Caco-2 (cell line): ENCODE data around the gene DLGAP5. TPM values are rescaled to one million over a fixed set of nuclear protein-coding genes. Genes with fewer than 3 reads are reported as not detected.

Source experiments
- BruUV-seq: library from RNA; stranded (reverse); fragments of 400-500 nt; replicated peaks from 2 replicates; lab custom pipeline; 2021; lab: Mats Ljungman, UMichigan
- CTCF ChIA-PET: fragments of 300-600 bp; sonication (Branson Sonifier 250); formaldehyde crosslinking; loops from one replicate; lab custom pipeline; 2022; ENCODE audit warnings: antibody characterized with exemption; lab: Charles Lee
- POLR2A ChIA-PET: fragments of 300-600 bp; sonication (Branson Sonifier 250); formaldehyde crosslinking; loops from one replicate; lab custom pipeline; 2022; ENCODE audit warnings: antibody characterized with exemption; lab: Charles Lee
- DNase-seq, 2 experiments: peaks; one replicate each; pipeline versions ENCODE4 v3.0.0 to v3.0.0-alpha.2; 2020 to 2022
- H3K27me3 ChIP-seq: replicated peaks from 2 replicates; pipeline ENCODE4 v1.6.0; 2011; ENCODE audit warnings: low read length; ENCODE audit not compliant: control insufficient read depth, insufficient read depth
- H3K36me3 ChIP-seq: 2 replicates; pipeline ENCODE4 v1.5.1; 2011; ENCODE audit warnings: low read length; ENCODE audit not compliant: control insufficient read depth, insufficient read depth
- H3K4me1 ChIP-seq: fragments of 250-450 bp; sonication (Bioruptor Pico); 2 replicates; pipeline ENCODE4 v1.5.1; 2020; ENCODE audit warnings: mild to moderate bottlenecking
- H3K4me3 ChIP-seq: 2 replicates; pipeline ENCODE4 v1.5.1; 2011; ENCODE audit warnings: low read depth, mild to moderate bottlenecking, control low read depth, low read length
- H3K9me3 ChIP-seq: fragments of 250-450 bp; sonication (Bioruptor Pico); 2 replicates; pipeline ENCODE4 v1.5.1; 2020; ENCODE audit warnings: mild to moderate bottlenecking, moderate library complexity
- H3K27ac Mint-ChIP-seq: one replicate; pipeline ENCODE4 v1.8.0; 2022; ENCODE audit warnings: mixed read lengths; ENCODE audit not compliant: unreplicated experiment
- H3K27me3 Mint-ChIP-seq: one replicate; pipeline ENCODE4 v1.8.0; 2022; ENCODE audit warnings: mixed read lengths; ENCODE audit not compliant: insufficient read depth, unreplicated experiment
- H3K36me3 Mint-ChIP-seq: one replicate; pipeline ENCODE4 v1.8.0; 2022; ENCODE audit warnings: mild to moderate bottlenecking, mixed read lengths; ENCODE audit not compliant: insufficient read depth, unreplicated experiment
- H3K4me1 Mint-ChIP-seq: one replicate; pipeline ENCODE4 v1.8.0; 2022; ENCODE audit warnings: low read depth, mixed read lengths; ENCODE audit not compliant: unreplicated experiment
- H3K4me3 Mint-ChIP-seq: one replicate; pipeline ENCODE4 v1.8.0; 2022; ENCODE audit warnings: mild to moderate bottlenecking, moderate library complexity, mixed read lengths; ENCODE audit not compliant: unreplicated experiment
- H3K9me3 Mint-ChIP-seq: one replicate; pipeline ENCODE4 v1.8.0; 2022; ENCODE audit warnings: mixed read lengths; ENCODE audit not compliant: unreplicated experiment
- intact Hi-C: fragments of 100-400 bp; cut with micrococcal nuclease; formaldehyde crosslinking; loops from one replicate; pipeline ENCODE4 v1.10.0; 2022; ENCODE audit not compliant: unreplicated experiment
- total RNA-seq: library from RNA; stranded (reverse); gene quantifications from 2 replicates; pipeline ENCODE4 v1.2.3, GENCODE V29; 2022
- TF ChIP-seq, protein P1 (sequence below), 2 experiments: fragments of 200-600 bp in 1 of 2; IDR thresholded peaks; 1 replicate in 1 of 2; 2 replicates in 1 of 2; pipeline versions ENCODE4 v1.5.1 to v1.8.0; 2011 to 2022; ENCODE audit warnings: antibody characterized with exemption in 1 of 2, control low read depth in 1 of 2, inconsistent platforms in 1 of 2, low read depth in 1 of 2, low read length in 1 of 2, mild to moderate bottlenecking in 1 of 2, moderate library complexity in 1 of 2; ENCODE audit not compliant: insufficient read depth in 1 of 2, severe bottlenecking in 1 of 2, unreplicated experiment in 1 of 2

The DLGAP5 gene
- total RNA-seq, 1 experiment from 2014 or later, result 54.1 TPM

DNA sequence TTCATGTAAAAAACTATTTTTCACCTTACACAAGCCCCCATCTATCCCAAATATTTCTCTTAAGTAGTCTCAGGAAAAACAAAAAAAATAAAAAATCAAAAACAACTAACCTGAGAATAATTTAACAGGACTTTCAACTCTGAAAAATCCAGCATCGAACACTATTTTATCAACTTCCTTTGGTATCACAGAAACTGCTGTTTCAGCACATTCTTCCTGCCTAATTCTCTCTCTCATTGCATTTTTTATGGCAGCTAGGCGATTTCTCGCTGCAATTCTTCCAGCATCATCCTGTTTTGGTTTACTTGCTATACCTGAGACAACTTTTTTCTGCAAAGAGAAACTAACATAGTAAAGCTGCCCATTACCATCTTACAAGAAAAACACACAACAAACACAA, 33.0 kb downstream of the DLGAP5 start:
- Histone ChIP-seq H3K36me3 (peaks cover 1% of the 10 kb centered on the region), H3K9me3 (no peaks in the 10 kb centered on the region), H3K27me3 (no peaks in the 10 kb centered on the region), H3K4me1 (no peaks in the 10 kb centered on the region), H3K4me3 (no peak overlapping the region)
- no peak for DNase-seq
- no peaks in the 10 kb centered on the region for H3K4me1 Mint-ChIP-seq
- H3K9me3 Mint-ChIP-seq, result no peaks in the 10 kb centered on the region
- H3K27ac Mint-ChIP-seq, result no peak overlapping the region
- ChIA-PET CTCF (no interaction called here), POLR2A (no interaction called here)
- H3K4me3 Mint-ChIP-seq, result no peak overlapping the region
- no TSS peak for BruUV-seq
- no peaks in the 10 kb centered on the region for H3K27me3 Mint-ChIP-seq
- TF ChIP-seq, protein P1, sequence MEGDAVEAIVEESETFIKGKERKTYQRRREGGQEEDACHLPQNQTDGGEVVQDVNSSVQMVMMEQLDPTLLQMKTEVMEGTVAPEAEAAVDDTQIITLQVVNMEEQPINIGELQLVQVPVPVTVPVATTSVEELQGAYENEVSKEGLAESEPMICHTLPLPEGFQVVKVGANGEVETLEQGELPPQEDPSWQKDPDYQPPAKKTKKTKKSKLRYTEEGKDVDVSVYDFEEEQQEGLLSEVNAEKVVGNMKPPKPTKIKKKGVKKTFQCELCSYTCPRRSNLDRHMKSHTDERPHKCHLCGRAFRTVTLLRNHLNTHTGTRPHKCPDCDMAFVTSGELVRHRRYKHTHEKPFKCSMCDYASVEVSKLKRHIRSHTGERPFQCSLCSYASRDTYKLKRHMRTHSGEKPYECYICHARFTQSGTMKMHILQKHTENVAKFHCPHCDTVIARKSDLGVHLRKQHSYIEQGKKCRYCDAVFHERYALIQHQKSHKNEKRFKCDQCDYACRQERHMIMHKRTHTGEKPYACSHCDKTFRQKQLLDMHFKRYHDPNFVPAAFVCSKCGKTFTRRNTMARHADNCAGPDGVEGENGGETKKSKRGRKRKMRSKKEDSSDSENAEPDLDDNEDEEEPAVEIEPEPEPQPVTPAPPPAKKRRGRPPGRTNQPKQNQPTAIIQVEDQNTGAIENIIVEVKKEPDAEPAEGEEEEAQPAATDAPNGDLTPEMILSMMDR (IDR thresholded peaks at IDR 0.05; ENCODE audit: insufficient read depth in 1 of 2, low read depth in 1 of 2, low read length in 1 of 2, severe bottlenecking in 1 of 2, unreplicated experiment in 1 of 2), result no peak
- intact Hi-C loops, result no loop called here
- peaks cover 40% of the 10 kb centered on the region for H3K36me3 Mint-ChIP-seq

DNA sequence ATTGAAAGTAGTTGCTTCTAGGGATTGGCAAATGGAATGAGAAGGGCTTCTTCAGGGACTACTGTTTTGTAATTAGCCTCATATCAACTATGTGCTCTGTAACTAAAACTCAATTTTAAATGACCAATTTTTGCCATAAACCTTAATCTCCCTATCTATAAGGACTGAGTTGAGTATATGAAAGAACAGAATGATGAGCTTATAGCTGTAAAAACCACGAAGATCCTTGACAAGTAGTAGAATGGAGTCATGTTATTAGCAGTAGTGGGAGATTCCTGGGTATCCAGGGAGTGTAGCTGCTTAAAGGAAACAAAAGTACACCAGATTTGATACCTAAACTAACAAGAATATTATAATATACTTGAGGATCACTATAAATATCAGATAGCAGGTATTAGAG, 34.3 kb downstream of the DLGAP5 start:
- H3K4me3 Mint-ChIP-seq, result no peak overlapping the region
- Histone ChIP-seq H3K36me3 (peaks cover 1% of the 10 kb centered on the region; the same call in 1 of the 2 replicates), H3K4me1 (no peaks in the 10 kb centered on the region), H3K27me3 (no peaks in the 10 kb centered on the region), H3K9me3 (no peaks in the 10 kb centered on the region), H3K4me3 (no peak overlapping the region)
- H3K9me3 Mint-ChIP-seq, result no peaks in the 10 kb centered on the region
- peaks cover 32% of the 10 kb centered on the region for H3K36me3 Mint-ChIP-seq
- intact Hi-C loops, result no loop called here
- POLR2A ChIA-PET, result no interaction called here
- no peaks in the 10 kb centered on the region for H3K4me1 Mint-ChIP-seq
- H3K27me3 Mint-ChIP-seq, result no peaks in the 10 kb centered on the region
- TF ChIP-seq, protein P1 (IDR thresholded peaks at IDR 0.05; ENCODE audit: insufficient read depth in 1 of 2, low read depth in 1 of 2, low read length in 1 of 2, severe bottlenecking in 1 of 2, unreplicated experiment in 1 of 2), result no peak
- DNase-seq, result no peak
- no TSS peak for BruUV-seq
- no peak overlapping the region for H3K27ac Mint-ChIP-seq
- CTCF ChIA-PET, result no interaction called here

- CTCF ChIA-PET, result no interaction called here
Observed at GRCh38 chr14:55153951-55154350, 37.4 kb downstream of the DLGAP5 start.

More at GRCh38 chr14:55153951-55154350, 37.4 kb downstream of the DLGAP5 start:
- no TSS peak for BruUV-seq
- Histone ChIP-seq H3K4me1 (no peaks in the 10 kb centered on the region), H3K4me3 (no peak overlapping the region), H3K27me3 (no peaks in the 10 kb centered on the region), H3K9me3 (no peaks in the 10 kb centered on the region), H3K36me3 (peaks cover 1% of the 10 kb centered on the region; the same call in 1 of the 2 replicates)
- no peak for DNase-seq
- TF ChIP-seq, protein P1 (IDR thresholded peaks at IDR 0.05; ENCODE audit: insufficient read depth in 1 of 2, low read depth in 1 of 2, low read length in 1 of 2, severe bottlenecking in 1 of 2, unreplicated experiment in 1 of 2), result no peak
- Mint-ChIP-seq H3K9me3 (no peaks in the 10 kb centered on the region), H3K36me3 (peaks cover 36% of the 10 kb centered on the region), H3K4me1 (no peaks in the 10 kb centered on the region), H3K27ac (no peak overlapping the region), H3K27me3 (no peaks in the 10 kb centered on the region), H3K4me3 (no peak overlapping the region)
- POLR2A ChIA-PET, result no interaction called here
- intact Hi-C loops, result no loop called here
